Type B pancreatic cell (in vitro differentiated cells): ENCODE data around the gene ASPDH. TPM values are rescaled to one million over a fixed set of nuclear protein-coding genes. Genes with fewer than 3 reads are reported as not detected.

Experiments used
- DNase-seq: peaks from one replicate; pipeline ENCODE4 v3.0.0; 2021; ENCODE audit warnings: mixed read lengths; ENCODE audit not compliant: unreplicated experiment; ENCODE audit errors: extremely low spot score
- H3K27ac Mint-ChIP-seq: 2 replicates; pipeline ENCODE4 v1.8.0; 2021; ENCODE audit warnings: mild to moderate bottlenecking, mixed read lengths
- H3K27me3 Mint-ChIP-seq: 2 replicates; pipeline ENCODE4 v1.8.0; 2021; ENCODE audit warnings: mixed read lengths
- H3K36me3 Mint-ChIP-seq: 2 replicates; pipeline ENCODE4 v1.8.0; 2021; ENCODE audit warnings: mixed read lengths
- H3K4me1 Mint-ChIP-seq: one replicate; pipeline ENCODE4 v1.8.0; 2021; ENCODE audit warnings: mixed read lengths; ENCODE audit not compliant: unreplicated experiment
- H3K4me3 Mint-ChIP-seq: 2 replicates; pipeline ENCODE4 v1.8.0; 2021; ENCODE audit warnings: mild to moderate bottlenecking, mixed read lengths
- H3K9me3 Mint-ChIP-seq: 2 replicates; pipeline ENCODE4 v1.8.0; 2021; ENCODE audit warnings: mixed read lengths
- CTCF ChIP-seq: fragments of 200-600 bp; sonication (generic); conservative IDR thresholded peaks from 2 replicates; pipeline ENCODE4 v1.5.0; 2021; ENCODE audit warnings: antibody characterized with exemption, mild to moderate bottlenecking
- total RNA-seq: library from RNA; stranded (reverse); gene quantifications from 2 replicates; pipeline ENCODE4 v1.2.1, GENCODE V29; 2021; ENCODE audit warnings: low replicate concordance

Gene ASPDH
- total RNA-seq, 1 donor from 2014 or later, result not detected

GRCh38 chr19:50550594-50550966 lies 36.9 kb upstream of the ASPDH start:
- no peaks in the 10 kb centered on the region for H3K9me3 Mint-ChIP-seq
- peaks cover 54% of the 10 kb centered on the region for H3K27me3 Mint-ChIP-seq

GRCh38 chr19:50549927-50550593 lies 36.3 kb upstream of the ASPDH start:
- DNase-seq, result no peak
- peaks cover 50% of the 10 kb centered on the region for H3K27me3 Mint-ChIP-seq
- no peaks in the 10 kb centered on the region for H3K36me3 Mint-ChIP-seq
- H3K4me1 Mint-ChIP-seq, result peaks cover 4% of the 10 kb centered on the region
- H3K27ac Mint-ChIP-seq, result no peak overlapping the region
- H3K4me3 Mint-ChIP-seq, result peak overlapping the region; percentile 53
- no peaks in the 10 kb centered on the region for H3K9me3 Mint-ChIP-seq
- TF ChIP-seq CTCF, result no peak

More at GRCh38 chr19:50550594-50550966, 36.9 kb upstream of the ASPDH start:
- Mint-ChIP-seq H3K36me3 (no peaks in the 10 kb centered on the region), H3K4me3 (peak overlapping the region; percentile 53), H3K27ac (no peak overlapping the region), H3K4me1 (peaks cover 4% of the 10 kb centered on the region)
- TF ChIP-seq CTCF, result no peak
- no peak for DNase-seq

GRCh38 chr19:50549059-50549926 lies 35.6 kb upstream of the ASPDH start:
- Mint-ChIP-seq H3K4me1 (peaks cover 4% of the 10 kb centered on the region), H3K36me3 (no peaks in the 10 kb centered on the region), H3K27me3 (peaks cover 44% of the 10 kb centered on the region), H3K4me3 (no peak overlapping the region), H3K27ac (no peak overlapping the region), H3K9me3 (no peaks in the 10 kb centered on the region)
- no peak for TF ChIP-seq CTCF
- no peak for DNase-seq

GRCh38 chr19:50548191-50549058 lies 34.7 kb upstream of the ASPDH start:
- Mint-ChIP-seq H3K36me3 (no peaks in the 10 kb centered on the region), H3K27ac (no peak overlapping the region), H3K4me3 (no peak overlapping the region), H3K9me3 (no peaks in the 10 kb centered on the region), H3K27me3 (peaks cover 37% of the 10 kb centered on the region), H3K4me1 (peaks cover 4% of the 10 kb centered on the region)
- DNase-seq, result no peak
- no peak for TF ChIP-seq CTCF

GRCh38 chr19:50547385-50548190 lies 33.9 kb upstream of the ASPDH start:
- Mint-ChIP-seq H3K9me3 (no peaks in the 10 kb centered on the region), H3K36me3 (no peaks in the 10 kb centered on the region), H3K27ac (no peak overlapping the region), H3K27me3 (peaks cover 28% of the 10 kb centered on the region), H3K4me3 (no peak overlapping the region), H3K4me1 (peaks cover 4% of the 10 kb centered on the region)
- no peak for DNase-seq
- TF ChIP-seq CTCF, result no peak
